ENCODE data around the gene PGR. TPM values are rescaled to one million over a fixed set of nuclear protein-coding genes. Genes with fewer than 3 reads are reported as not detected.

Gene PGR
- total and polyA plus RNA-seq, 7 donors = 0.01 to 2.4 (median 0.25) TPM

GRCh38 chr11:101091781-101092180 lies 37.8 kb downstream of the PGR start:
- 86 to 93% (median 88%) methylated on average over 3 of the region's 3 CpGs for WGBS, 3 donors
- peaks cover 3% of the 10 kb centered on the region for H3K9me3 ChIP-seq
- H3K4me3 ChIP-seq = no peak overlapping the region
- DNase-seq = no peak
- H3K36me3 ChIP-seq (ENCODE audit: insufficient read depth in 1 of 2, low read depth in 1 of 2) = no peaks in the 10 kb centered on the region
- no peaks in the 10 kb centered on the region for H3K27me3 ChIP-seq (ENCODE audit: insufficient read depth in 3 of 3, low read length in 2 of 3)
- no peaks in the 10 kb centered on the region for H3K4me1 ChIP-seq
- no peak for ATAC-seq
- H3K27ac ChIP-seq = no peak overlapping the region
- intact Hi-C loops (cut with DNase I) = no loop called here
- TF ChIP-seq CTCF (IDR thresholded peaks at IDR 0.05) = no peak

GRCh38 chr11:101090679-101091270 lies 38.8 kb downstream of the PGR start:
- peaks cover 3% of the 10 kb centered on the region for H3K9me3 ChIP-seq
- H3K27ac ChIP-seq = no peak overlapping the region
- ATAC-seq (no peak), DNase-seq (no peak)
- no peak for TF ChIP-seq CTCF (IDR thresholded peaks at IDR 0.05)
- 49 to 57% (median 56%) methylated on average over 5 of the region's 5 CpGs for WGBS, 3 donors
- no peaks in the 10 kb centered on the region for H3K36me3 ChIP-seq (ENCODE audit: insufficient read depth in 1 of 2, low read depth in 1 of 2)
- intact Hi-C loops (cut with DNase I) = no loop called here
- H3K27me3 ChIP-seq (ENCODE audit: insufficient read depth in 3 of 3, low read length in 2 of 3) = no peaks in the 10 kb centered on the region
- no peaks in the 10 kb centered on the region for H3K4me1 ChIP-seq
- H3K4me3 ChIP-seq = no peak overlapping the region

- 82 to 89% (median 86%) methylated on average over 1 of the region's 1 CpG for WGBS, 3 donors
Observed at GRCh38 chr11:101083335-101083734, 46.3 kb downstream of the PGR start.

GRCh38 chr11:101082813-101083212 lies 46.8 kb downstream of the PGR start:
- Histone ChIP-seq H3K4me3 (no peak overlapping the region), H3K27ac (no peak overlapping the region), H3K27me3 (ENCODE audit: insufficient read depth in 3 of 3, low read length in 2 of 3) (no peaks in the 10 kb centered on the region), H3K4me1 (no peaks in the 10 kb centered on the region), H3K36me3 (ENCODE audit: insufficient read depth in 1 of 2, low read depth in 1 of 2) (no peaks in the 10 kb centered on the region), H3K9me3 (no peaks in the 10 kb centered on the region)
- TF ChIP-seq CTCF (IDR thresholded peaks at IDR 0.05) = no peak
- DNase-seq (no peak), ATAC-seq (no peak)
- intact Hi-C loops (cut with DNase I) = no loop called here

More at GRCh38 chr11:101083335-101083734, 46.3 kb downstream of the PGR start:
- no peaks in the 10 kb centered on the region for H3K9me3 ChIP-seq
- intact Hi-C loops (cut with DNase I) = no loop called here
- TF ChIP-seq CTCF (IDR thresholded peaks at IDR 0.05) = no peak
- no peak for DNase-seq
- no peaks in the 10 kb centered on the region for H3K27me3 ChIP-seq (ENCODE audit: insufficient read depth in 3 of 3, low read length in 2 of 3)
- ATAC-seq = no peak
- no peaks in the 10 kb centered on the region for H3K36me3 ChIP-seq (ENCODE audit: insufficient read depth in 1 of 2, low read depth in 1 of 2)
- no peak overlapping the region for H3K27ac ChIP-seq
- H3K4me1 ChIP-seq = no peaks in the 10 kb centered on the region
- no peak overlapping the region for H3K4me3 ChIP-seq

- Histone ChIP-seq H3K9me3 (no peaks in the 10 kb centered on the region), H3K27ac (no peak overlapping the region), H3K27me3 (ENCODE audit: insufficient read depth in 3 of 3, low read length in 2 of 3) (no peaks in the 10 kb centered on the region), H3K4me1 (no peaks in the 10 kb centered on the region), H3K4me3 (no peak overlapping the region), H3K36me3 (ENCODE audit: insufficient read depth in 1 of 2, low read depth in 1 of 2) (no peaks in the 10 kb centered on the region)
- no peak for TF ChIP-seq CTCF (IDR thresholded peaks at IDR 0.05)
- WGBS, 3 donors = 75 to 79% (median 76%) methylated on average over 3 of the region's 3 CpGs
- intact Hi-C loops (cut with DNase I) = no loop called here
- ATAC-seq (no peak), DNase-seq (no peak)
Observed at GRCh38 chr11:101063706-101064105, 65.9 kb downstream of the PGR start.
